DOHH2 (cell line): ENCODE results near the gene RNF39.
A peak's percentile ranks its signal among the peaks of the same experiment; 100 is the strongest.

Source experiments
- CTCF ChIP-seq: fragments of 200-600 bp; sonication (generic); IDR thresholded peaks from one replicate; pipeline ENCODE4 v1.5.1; 2014; ENCODE audit warnings: antibody characterized with exemption, mild to moderate bottlenecking, low read depth, low read length; ENCODE audit not compliant: poor library complexity, severe bottlenecking
- EZH2phosphoT487 ChIP-seq: fragments of 200-600 bp; sonication (generic); IDR thresholded peaks from 2 replicates; pipeline ENCODE4 v1.6.1; 2017; ENCODE audit warnings: borderline replicate concordance, mild to moderate bottlenecking, antibody characterized with exemption, low read length, moderate library complexity, mixed read lengths

GRCh38 chr6:30100585-30101443, 25.2 kb upstream of the RNF39 start:
- no peak for TF ChIP-seq CTCF
- peak; percentile 34 for TF ChIP-seq EZH2phosphoT487
